Stimulated activated naive CD8-positive, alpha-beta T cell treated with anti-CD3 and anti-CD28 coated beads, Interleukin-15, amount 100 ng/mL, for 72 hours (primary cell): ENCODE results near the gene SLC20A1.
"Not testable (repeated sequence)": the region's sequence is repeated elsewhere in the genome, so short reads cannot be mapped to it uniquely, and the experiment has no call there.

ENCODE experiments used
- ATAC-seq: fragments of 150-1000 bp; cut with Tn5 transposase; 2 replicates; pipeline ENCODE4 v1.10.0; 2021; ENCODE audit warnings: mild to moderate bottlenecking, moderate library complexity
- DNase-seq, 2 donors: peaks; one replicate each; pipeline ENCODE4 v3.0.0; 2021 to 2022
- H3K27ac Mint-ChIP-seq, 2 donors: one replicate each; pipeline ENCODE4 v1.8.0; 2022; ENCODE audit warnings: mild to moderate bottlenecking in 2 of 2, mixed read lengths in 2 of 2, moderate library complexity in 2 of 2
- H3K27me3 Mint-ChIP-seq: one replicate; pipeline ENCODE4 v1.8.0; 2022; ENCODE audit warnings: mixed read lengths
- H3K4me1 Mint-ChIP-seq: one replicate; pipeline ENCODE4 v1.8.0; 2022; ENCODE audit warnings: mild to moderate bottlenecking, mixed read lengths
- H3K4me3 Mint-ChIP-seq, 2 donors: one replicate each; pipeline ENCODE4 v1.8.0; 2022; ENCODE audit warnings: mild to moderate bottlenecking in 2 of 2, mixed read lengths in 2 of 2, moderate library complexity in 1 of 2
- H3K9me3 Mint-ChIP-seq, 2 donors: one replicate each; pipeline ENCODE4 v1.8.0; 2022; ENCODE audit warnings: mixed read lengths in 2 of 2

The SLC20A1 gene, protein sequence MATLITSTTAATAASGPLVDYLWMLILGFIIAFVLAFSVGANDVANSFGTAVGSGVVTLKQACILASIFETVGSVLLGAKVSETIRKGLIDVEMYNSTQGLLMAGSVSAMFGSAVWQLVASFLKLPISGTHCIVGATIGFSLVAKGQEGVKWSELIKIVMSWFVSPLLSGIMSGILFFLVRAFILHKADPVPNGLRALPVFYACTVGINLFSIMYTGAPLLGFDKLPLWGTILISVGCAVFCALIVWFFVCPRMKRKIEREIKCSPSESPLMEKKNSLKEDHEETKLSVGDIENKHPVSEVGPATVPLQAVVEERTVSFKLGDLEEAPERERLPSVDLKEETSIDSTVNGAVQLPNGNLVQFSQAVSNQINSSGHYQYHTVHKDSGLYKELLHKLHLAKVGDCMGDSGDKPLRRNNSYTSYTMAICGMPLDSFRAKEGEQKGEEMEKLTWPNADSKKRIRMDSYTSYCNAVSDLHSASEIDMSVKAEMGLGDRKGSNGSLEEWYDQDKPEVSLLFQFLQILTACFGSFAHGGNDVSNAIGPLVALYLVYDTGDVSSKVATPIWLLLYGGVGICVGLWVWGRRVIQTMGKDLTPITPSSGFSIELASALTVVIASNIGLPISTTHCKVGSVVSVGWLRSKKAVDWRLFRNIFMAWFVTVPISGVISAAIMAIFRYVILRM

GRCh38 chr2:112645310-112646101, at the start of gene SLC20A1:
Gene SLC20A1 (plus strand): TSS chr2:112645939. CDS start chr2:112646829, 890 bp downstream.
- DNase-seq (peak; percentile 98 to 100), ATAC-seq (peak; percentile 93)
- peak within 1 kb of the TSS; percentile 94 for H3K27ac Mint-ChIP-seq
- H3K4me3 Mint-ChIP-seq = peak within 1 kb of the TSS; percentile 92 to 99
- peaks cover 69% of the 10 kb centered on the region for H3K4me1 Mint-ChIP-seq
- H3K27me3 Mint-ChIP-seq = no peaks in the 10 kb centered on the region
- H3K9me3 Mint-ChIP-seq = no peaks in the 10 kb centered on the region

DNA sequence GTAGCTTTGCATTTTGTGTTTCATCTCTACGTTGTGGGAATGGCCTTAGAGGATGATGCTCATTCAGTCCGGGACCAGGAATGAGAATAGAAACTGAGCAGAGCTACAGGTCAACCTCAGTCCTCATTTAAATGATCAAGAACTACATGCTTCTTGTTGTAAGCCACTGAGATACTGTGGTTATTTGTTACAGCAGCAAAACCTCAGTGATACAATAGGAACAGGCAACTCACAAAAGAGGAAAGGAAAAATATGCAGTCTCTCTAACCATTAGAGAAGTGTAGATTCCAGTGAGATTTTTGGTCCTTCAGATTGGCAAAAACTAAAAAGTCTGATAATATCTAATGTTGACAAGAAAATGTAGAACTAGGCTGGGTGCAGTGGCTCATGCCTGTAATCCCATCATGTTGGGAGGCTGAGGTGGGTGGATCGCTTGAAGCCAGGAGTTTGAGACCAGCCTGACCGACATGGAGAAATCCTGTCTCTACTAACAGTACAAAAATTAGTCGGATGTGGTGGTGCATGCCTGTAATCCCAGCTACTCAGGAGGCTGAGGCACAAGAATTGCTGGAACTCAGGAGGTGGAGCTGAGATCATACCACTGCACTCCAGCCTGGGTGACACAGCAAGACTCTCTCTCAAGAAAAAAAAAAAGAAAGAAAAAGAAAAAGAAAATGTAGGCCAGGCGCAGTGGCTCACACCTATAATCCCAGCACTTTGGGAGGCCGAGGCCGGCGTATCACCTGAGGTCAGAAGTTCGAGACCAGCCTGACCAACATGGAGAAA, 48.0 kb upstream of the SLC20A1 start:
- DNase-seq = no peak
- Mint-ChIP-seq H3K4me3 (no peak overlapping the region), H3K27me3 (no peaks in the 10 kb centered on the region), H3K9me3 (no peaks in the 10 kb centered on the region), H3K27ac (no peak overlapping the region), H3K4me1 (peaks cover 7% of the 10 kb centered on the region)
- no peak for ATAC-seq

GRCh38 chr2:112600634-112601033, 45.1 kb upstream of the SLC20A1 start:
- DNase-seq (no peak), ATAC-seq (no peak)
- peaks cover 7% of the 10 kb centered on the region for H3K4me1 Mint-ChIP-seq
- H3K4me3 Mint-ChIP-seq = no peak overlapping the region
- H3K27me3 Mint-ChIP-seq = no peaks in the 10 kb centered on the region
- no peaks in the 10 kb centered on the region for H3K9me3 Mint-ChIP-seq
- H3K27ac Mint-ChIP-seq = no peak overlapping the region

DNA sequence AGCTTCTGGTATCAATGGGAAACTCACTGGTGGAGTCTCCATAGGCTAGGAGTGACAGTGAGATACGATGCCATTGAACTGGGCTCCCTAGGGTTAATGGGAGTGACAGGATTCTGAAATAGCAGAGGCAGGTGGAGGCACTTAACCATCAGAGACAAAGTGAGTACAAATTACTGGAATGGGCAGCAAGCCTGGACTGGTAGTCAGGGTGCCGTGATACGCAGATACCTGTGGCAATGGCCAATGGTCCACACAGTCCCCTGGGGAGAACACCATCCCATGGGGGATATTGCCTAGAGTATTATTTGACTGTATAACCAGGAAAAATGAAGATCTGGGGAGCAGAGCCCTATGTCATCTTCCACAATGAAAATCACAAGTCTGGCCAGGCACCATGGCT, 44.0 kb upstream of the SLC20A1 start:
- peaks cover 7% of the 10 kb centered on the region for H3K4me1 Mint-ChIP-seq
- peak overlapping the region in 1 of 2 donors; percentile 2 for H3K27ac Mint-ChIP-seq
- no peak overlapping the region for H3K4me3 Mint-ChIP-seq
- DNase-seq (no peak), ATAC-seq (no peak)
- H3K9me3 Mint-ChIP-seq = no peaks in the 10 kb centered on the region
- H3K27me3 Mint-ChIP-seq = no peaks in the 10 kb centered on the region

GRCh38 chr2:112602917-112603316, 42.8 kb upstream of the SLC20A1 start:
- Mint-ChIP-seq H3K4me1 (peaks cover 7% of the 10 kb centered on the region), H3K27ac (no peak overlapping the region), H3K27me3 (no peaks in the 10 kb centered on the region), H3K9me3 (no peaks in the 10 kb centered on the region), H3K4me3 (no peak overlapping the region)
- DNase-seq (no peak), ATAC-seq (no peak)

DNA sequence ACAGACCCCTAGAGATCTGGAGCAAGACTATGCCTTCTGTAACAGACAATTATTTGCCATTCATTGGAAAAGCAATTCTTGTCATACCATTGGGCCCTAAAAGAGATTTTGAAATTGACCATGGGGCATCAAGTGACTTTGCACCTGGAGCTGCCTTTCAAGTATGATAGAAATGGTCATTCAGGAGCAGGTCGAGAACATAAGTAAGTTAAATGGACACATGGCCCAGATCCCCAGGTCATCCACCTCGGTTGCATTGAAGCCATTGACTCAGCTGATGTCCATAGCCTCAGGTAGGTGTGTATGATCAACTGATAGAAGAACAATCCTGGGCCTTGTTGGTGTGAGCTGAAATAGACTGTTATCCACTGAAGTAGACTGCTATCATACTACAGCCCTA, 42.0 kb upstream of the SLC20A1 start:
- no peaks in the 10 kb centered on the region for H3K9me3 Mint-ChIP-seq
- DNase-seq = no peak
- ATAC-seq = no peak
- no peak overlapping the region for H3K4me3 Mint-ChIP-seq
- H3K4me1 Mint-ChIP-seq = peaks cover 7% of the 10 kb centered on the region
- H3K27ac Mint-ChIP-seq = peak overlapping the region in 1 of 2 donors; percentile 20
- H3K27me3 Mint-ChIP-seq = no peaks in the 10 kb centered on the region

DNA sequence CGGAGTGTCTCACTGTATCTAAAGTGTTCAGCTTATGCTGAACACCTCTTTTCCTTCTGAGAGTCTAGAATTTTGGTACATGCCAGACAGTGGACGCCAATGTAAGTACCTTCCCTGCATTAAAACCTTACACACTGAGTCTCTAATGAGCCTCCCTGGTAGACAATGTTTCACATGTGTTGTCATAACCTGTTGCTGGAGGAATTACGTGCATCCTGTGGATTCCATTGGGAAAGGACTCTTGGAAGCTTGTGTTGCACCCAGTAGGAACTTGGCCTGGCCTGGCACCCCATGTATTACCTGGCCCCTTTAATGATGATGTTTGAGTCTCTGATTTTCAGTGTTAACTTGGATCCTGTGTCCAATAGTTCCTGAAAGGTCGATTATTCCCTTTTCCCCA, 40.8 kb upstream of the SLC20A1 start:
- no peak overlapping the region for H3K27ac Mint-ChIP-seq
- H3K9me3 Mint-ChIP-seq = no peaks in the 10 kb centered on the region
- DNase-seq (no peak), ATAC-seq (no peak)
- H3K4me3 Mint-ChIP-seq = no peak overlapping the region
- H3K27me3 Mint-ChIP-seq = no peaks in the 10 kb centered on the region
- H3K4me1 Mint-ChIP-seq = peaks cover 4% of the 10 kb centered on the region

DNA sequence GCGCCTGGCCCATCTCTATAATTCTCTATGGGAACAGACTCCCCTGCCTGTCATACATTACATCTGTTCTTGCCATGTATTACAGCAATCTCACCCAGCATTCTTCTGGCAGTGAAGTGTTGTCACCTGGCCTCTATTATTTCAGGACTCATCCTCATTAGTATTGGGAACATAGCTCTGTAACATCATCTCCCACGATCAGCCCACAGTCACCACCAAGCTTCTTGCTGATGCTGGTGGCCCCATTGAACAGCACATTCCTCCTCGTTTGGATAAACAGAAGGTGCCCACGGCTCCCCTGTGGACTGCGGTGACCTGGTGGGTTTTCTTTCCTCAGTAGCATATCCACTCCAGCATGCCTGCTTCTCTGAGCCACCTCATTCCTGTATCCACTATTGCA, 39.8 kb upstream of the SLC20A1 start:
- H3K4me1 Mint-ChIP-seq = no peaks in the 10 kb centered on the region
- no peak for DNase-seq
- no peak overlapping the region for H3K4me3 Mint-ChIP-seq
- H3K27ac Mint-ChIP-seq = peak overlapping the region in 1 of 2 donors; percentile 65
- H3K27me3 Mint-ChIP-seq = no peaks in the 10 kb centered on the region
- no peak for ATAC-seq
- H3K9me3 Mint-ChIP-seq = no peaks in the 10 kb centered on the region

GRCh38 chr2:112606547-112606946, 39.2 kb upstream of the SLC20A1 start:
- H3K4me3 Mint-ChIP-seq = no peak overlapping the region

GRCh38 chr2:112607680-112608438, 37.9 kb upstream of the SLC20A1 start:
- Mint-ChIP-seq H3K27ac (no peak overlapping the region), H3K9me3 (no peaks in the 10 kb centered on the region), H3K4me3 (no peak overlapping the region), H3K27me3 (no peaks in the 10 kb centered on the region), H3K4me1 (no peaks in the 10 kb centered on the region)
- DNase-seq (no peak), ATAC-seq (no peak)

More at GRCh38 chr2:112606547-112606946, 39.2 kb upstream of the SLC20A1 start:
- Mint-ChIP-seq H3K4me1 (no peaks in the 10 kb centered on the region), H3K9me3 (no peaks in the 10 kb centered on the region), H3K27ac (no peak overlapping the region), H3K27me3 (no peaks in the 10 kb centered on the region)
- ATAC-seq (no peak), DNase-seq (no peak)

DNA sequence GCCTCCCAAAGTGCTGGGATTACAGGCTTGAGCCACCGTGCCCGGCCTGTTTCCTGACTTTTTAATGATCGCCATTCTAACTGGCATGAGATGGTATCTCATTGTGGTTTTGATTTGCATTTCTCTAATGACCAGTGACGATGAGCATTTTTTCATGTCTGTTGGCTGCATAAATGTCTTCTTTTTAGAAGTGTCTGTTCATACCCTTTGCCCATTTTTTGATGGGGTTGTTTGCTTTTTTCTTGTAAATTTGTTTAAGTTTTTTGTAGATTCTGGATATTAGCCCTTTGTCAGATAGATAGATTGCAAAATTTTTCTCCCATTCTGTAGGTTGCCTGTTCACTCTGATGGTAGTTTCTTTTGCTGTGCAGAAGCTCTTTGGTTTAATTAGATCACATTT, 36.4 kb upstream of the SLC20A1 start:
- not testable (repeated sequence) for ATAC-seq, H3K27me3 Mint-ChIP-seq, H3K27ac Mint-ChIP-seq, DNase-seq, H3K4me3 Mint-ChIP-seq, H3K4me1 Mint-ChIP-seq, H3K9me3 Mint-ChIP-seq

DNA sequence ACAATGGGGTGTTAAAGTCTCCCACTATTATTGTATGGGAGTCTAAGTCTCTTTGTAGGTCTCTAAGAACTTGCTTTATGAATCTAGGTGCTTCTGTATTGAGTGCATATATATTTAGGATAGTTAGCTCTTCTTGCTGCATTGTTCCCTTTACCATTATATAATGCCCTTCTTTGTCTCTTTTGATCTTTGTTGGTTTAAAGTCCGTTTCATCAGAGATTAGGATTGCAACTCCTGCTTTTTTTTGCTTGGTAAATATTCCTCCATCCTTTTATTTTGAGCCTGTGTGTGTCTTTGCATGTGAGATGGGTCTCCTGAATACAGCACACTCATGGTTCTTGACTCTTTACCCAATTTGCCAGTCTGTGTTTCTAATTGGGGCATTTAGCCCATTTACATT, 33.5 kb upstream of the SLC20A1 start:
- DNase-seq, ATAC-seq, H3K27ac Mint-ChIP-seq, H3K27me3 Mint-ChIP-seq, H3K4me1 Mint-ChIP-seq, H3K9me3 Mint-ChIP-seq, H3K4me3 Mint-ChIP-seq: not testable (repeated sequence)

DNA sequence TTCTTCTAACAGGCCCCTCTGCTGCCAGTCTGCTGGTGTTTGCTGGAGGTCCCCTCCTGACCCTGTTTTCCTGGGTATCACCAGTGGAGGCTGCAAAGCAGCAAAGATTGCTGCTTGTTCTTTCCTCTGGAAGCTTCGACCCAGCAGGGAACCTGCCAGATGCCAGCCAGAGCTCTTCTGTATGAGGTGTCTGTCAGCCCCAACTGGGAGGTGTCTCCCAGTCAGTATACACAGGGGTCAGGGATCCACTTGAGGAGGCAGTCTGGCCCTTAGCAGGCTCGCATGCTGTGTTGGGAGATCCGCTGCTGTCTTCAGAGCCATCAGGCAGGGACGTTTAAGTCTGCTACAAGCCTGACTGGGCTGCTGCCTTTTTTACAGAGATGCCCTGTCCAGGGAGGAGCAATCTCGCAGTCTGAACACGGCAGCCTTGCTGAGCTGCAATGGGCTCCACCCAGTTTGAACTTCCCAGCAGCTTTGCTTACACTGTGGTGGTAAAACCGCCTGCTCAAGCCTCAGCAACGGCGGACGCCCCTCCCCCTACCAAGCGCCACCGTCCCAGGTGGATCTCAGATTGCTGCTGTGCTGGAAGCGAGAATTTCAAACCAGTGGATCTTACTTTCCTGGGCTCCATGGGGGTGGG, 31.4 kb upstream of the SLC20A1 start:
- DNase-seq (no peak), ATAC-seq (no peak)
- peak overlapping the region in 1 of 2 donors; percentile 77 for H3K27ac Mint-ChIP-seq
- no peaks in the 10 kb centered on the region for H3K27me3 Mint-ChIP-seq
- no peak overlapping the region for H3K4me3 Mint-ChIP-seq
- H3K4me1 Mint-ChIP-seq = no peaks in the 10 kb centered on the region
- H3K9me3 Mint-ChIP-seq = no peaks in the 10 kb centered on the region

- Mint-ChIP-seq H3K9me3 (no peaks in the 10 kb centered on the region), H3K4me1 (no peaks in the 10 kb centered on the region), H3K27me3 (no peaks in the 10 kb centered on the region), H3K27ac (no peak overlapping the region), H3K4me3 (no peak overlapping the region)
- ATAC-seq (no peak), DNase-seq (no peak)
These were observed 30.7 kb upstream of the SLC20A1 start for GRCh38 chr2:112615051-112615450.
